Cardiac muscle cell (in vitro differentiated cells and primary cell): ENCODE data around the gene ZNF148. TPM values are rescaled to one million over a fixed set of nuclear protein-coding genes. Genes with fewer than 3 reads are reported as not detected.
"Not testable (repeated sequence)": the region's sequence is repeated elsewhere in the genome, so short reads cannot be mapped to it uniquely, and the experiment has no call there.

ENCODE experiments used
- DNase-seq, 2 donors: peaks; one replicate each; pipeline versions ENCODE4 v3.0.0 to v3.0.0-alpha.2; 2010 to 2017; ENCODE audit warnings: low read depth in 1 of 2, low spot score in 1 of 2
- H3K27ac ChIP-seq: fragments of 200-600 bp; sonication (generic); 2 replicates; pipeline ENCODE4 v1.5.1; 2016
- H3K27me3 ChIP-seq: fragments of 200-600 bp; sonication (generic); 2 replicates; pipeline ENCODE4 v1.6.0; 2016; ENCODE audit warnings: control low read depth
- H3K36me3 ChIP-seq: fragments of 200-600 bp; sonication (generic); 2 replicates; pipeline ENCODE4 v1.5.1; 2016; ENCODE audit warnings: control low read depth
- H3K4me1 ChIP-seq: fragments of 200-600 bp; sonication (generic); 2 replicates; pipeline ENCODE4 v1.8.1; 2017; ENCODE audit warnings: low read depth, mild to moderate bottlenecking, mixed run types
- H3K4me3 ChIP-seq: fragments of 200-600 bp; sonication (generic); 2 replicates; pipeline ENCODE4 v1.5.1; 2016; ENCODE audit warnings: mild to moderate bottlenecking
- H3K9me3 ChIP-seq: fragments of 200-600 bp; sonication (generic); 2 replicates; pipeline ENCODE4 v1.5.1; 2017; ENCODE audit warnings: low read depth, mild to moderate bottlenecking, control low read depth
- CTCF ChIP-seq: IDR thresholded peaks from 2 replicates; pipeline ENCODE4 v1.5.1; 2012; ENCODE audit warnings: low read depth, mild to moderate bottlenecking, low read length
- polyA plus RNA-seq: library from polyadenylated mRNA; unstranded; fragments of >200 nt; fragmentation: Nextera tagmentation; extraction: Ambion mirVana; gene quantifications from 2 replicates; pipeline ENCODE4 v1.2.1, GENCODE V29; 2016
- total RNA-seq: library from RNA; depleted of rRNA; stranded (reverse); fragments of >200 nt; gene quantifications from 2 replicates; pipeline ENCODE4 v1.2.3, GENCODE V29; 2016

ZNF148 gene
- total and polyA plus RNA-seq, 2 experiments from 2014 or later = 26.1 to 29.4 TPM

- Histone ChIP-seq H3K4me3 (no peak overlapping the region), H3K4me1 (no peaks in the 10 kb centered on the region), H3K36me3 (no peaks in the 10 kb centered on the region), H3K27ac (no peak overlapping the region), H3K9me3 (no peaks in the 10 kb centered on the region), H3K27me3 (no peaks in the 10 kb centered on the region)
- TF ChIP-seq CTCF = no peak
- DNase-seq = no peak
Observed at GRCh38 chr3:125349055-125349454, 26.1 kb downstream of the ZNF148 start.

- DNase-seq, H3K9me3 ChIP-seq, H3K27me3 ChIP-seq, H3K36me3 ChIP-seq, H3K27ac ChIP-seq, H3K4me3 ChIP-seq, H3K4me1 ChIP-seq: not testable (repeated sequence)
Observed at GRCh38 chr3:125343367-125343766, 31.8 kb downstream of the ZNF148 start.

DNA sequence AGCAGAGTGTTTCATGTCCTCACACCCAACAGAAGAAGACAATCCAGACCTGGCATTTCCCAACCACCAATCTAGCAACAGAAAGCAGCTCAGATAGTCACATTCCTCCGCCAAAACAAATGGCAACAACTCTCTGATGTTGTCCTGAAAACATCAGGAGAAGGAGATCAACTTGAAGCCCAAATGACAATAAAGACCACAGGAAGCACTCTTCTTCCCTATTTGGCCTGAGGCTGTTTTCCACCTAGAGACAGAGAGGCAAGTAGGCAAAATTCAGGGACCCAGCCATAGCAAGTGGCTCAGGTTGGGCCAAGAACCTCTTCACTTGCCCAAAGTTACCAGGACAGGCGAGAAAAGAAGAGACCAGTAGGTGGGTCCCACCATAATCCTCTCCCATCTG is 35.0 kb downstream of the ZNF148 start:
- Histone ChIP-seq H3K36me3 (no peaks in the 10 kb centered on the region), H3K4me3 (no peak overlapping the region), H3K4me1 (peaks cover 12% of the 10 kb centered on the region), H3K27ac (no peak overlapping the region), H3K9me3 (no peaks in the 10 kb centered on the region), H3K27me3 (no peaks in the 10 kb centered on the region)
- no peak for DNase-seq
- TF ChIP-seq CTCF = no peak

DNA sequence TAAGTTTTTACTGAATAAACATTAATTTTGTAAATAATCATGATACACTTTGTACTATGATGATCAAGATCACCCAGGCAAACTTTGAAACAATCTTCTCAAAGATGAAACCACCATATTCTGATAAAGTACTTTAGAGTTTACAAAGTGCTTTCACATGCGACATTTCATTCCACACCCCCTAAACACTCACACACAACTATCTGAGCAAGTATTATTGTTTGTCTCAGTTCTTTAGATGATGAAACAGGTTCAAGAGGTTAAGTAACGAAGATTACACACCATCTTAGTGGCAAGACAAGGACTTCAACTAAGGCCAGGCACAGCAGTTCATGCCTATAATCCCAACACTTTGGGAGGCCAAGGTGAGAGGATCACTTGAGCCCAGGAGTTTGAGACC is 37.6 kb downstream of the ZNF148 start:
- Histone ChIP-seq H3K4me1 (peaks cover 18% of the 10 kb centered on the region), H3K27ac (no peak overlapping the region), H3K4me3 (no peak overlapping the region), H3K27me3 (no peaks in the 10 kb centered on the region), H3K36me3 (no peaks in the 10 kb centered on the region), H3K9me3 (no peaks in the 10 kb centered on the region)
- TF ChIP-seq CTCF = no peak
- no peak for DNase-seq

DNA sequence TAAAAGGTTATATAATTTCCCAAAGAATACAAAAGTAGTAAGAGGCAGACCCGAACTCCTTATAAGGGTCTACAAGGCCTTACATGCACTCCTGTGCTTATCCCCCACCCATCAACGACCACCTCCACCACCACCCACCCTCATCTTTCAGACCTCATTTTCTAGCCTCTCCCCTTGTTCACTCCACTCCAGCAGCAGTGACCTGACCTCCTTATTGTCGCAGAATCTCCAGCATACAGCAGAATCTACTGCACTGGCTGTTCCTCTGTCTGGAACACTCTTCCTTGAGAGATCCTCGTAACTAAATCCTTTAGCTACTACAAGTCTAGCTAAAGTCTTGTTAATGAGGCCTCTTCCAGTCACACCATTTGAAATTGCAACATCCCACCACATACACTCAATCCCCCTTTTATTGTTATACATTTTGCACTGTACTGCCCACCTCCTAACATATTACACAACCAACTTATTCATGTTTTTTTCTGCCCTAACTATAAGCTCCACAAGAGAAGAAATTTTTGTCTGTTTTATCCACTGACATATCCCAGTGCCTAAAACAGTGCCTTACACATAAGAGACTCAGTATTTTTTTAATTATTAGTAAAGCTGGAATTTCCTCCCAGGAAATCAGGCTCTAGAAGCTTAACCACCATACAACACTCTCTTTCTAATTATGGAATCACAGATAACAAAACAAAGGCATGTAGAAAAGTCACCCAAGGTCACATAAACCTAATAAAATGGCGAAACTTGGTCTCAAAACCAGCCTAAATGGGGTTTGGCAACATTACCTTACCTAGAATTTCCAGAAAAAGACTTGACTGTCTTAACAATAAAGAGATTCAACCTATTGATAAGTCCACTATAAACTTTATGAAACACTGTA is 40.2 kb downstream of the ZNF148 start:
- Histone ChIP-seq H3K9me3 (no peaks in the 10 kb centered on the region), H3K27me3 (no peaks in the 10 kb centered on the region), H3K4me1 (peaks cover 18% of the 10 kb centered on the region), H3K27ac (peak overlapping the region; percentile 58), H3K4me3 (no peak overlapping the region), H3K36me3 (peaks cover 2% of the 10 kb centered on the region)
- TF ChIP-seq CTCF = no peak
- peak in 1 of 2 donors; percentile 55 for DNase-seq

DNA sequence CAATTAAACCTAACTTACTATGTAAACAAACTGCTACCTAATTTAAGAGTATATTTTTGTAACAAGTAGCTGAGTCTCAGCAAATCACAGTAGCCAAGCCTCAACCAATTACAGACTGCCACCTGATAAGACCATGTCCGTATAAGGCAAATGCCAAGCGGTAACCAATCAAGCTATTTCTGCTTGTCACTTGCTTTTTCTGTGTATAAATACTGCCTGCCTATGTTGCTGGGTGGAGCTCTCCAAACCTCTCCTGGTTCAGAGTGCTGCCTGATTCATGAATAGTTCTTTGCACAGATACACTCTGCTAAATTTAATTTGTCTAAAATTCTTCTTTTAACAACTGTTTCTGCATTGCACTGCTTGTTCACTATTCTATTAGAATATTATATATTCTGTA is 42.6 kb downstream of the ZNF148 start:
- Histone ChIP-seq H3K4me3 (no peak overlapping the region), H3K36me3 (peaks cover 7% of the 10 kb centered on the region), H3K27me3 (no peaks in the 10 kb centered on the region), H3K9me3 (no peaks in the 10 kb centered on the region), H3K27ac (no peak overlapping the region), H3K4me1 (peaks cover 18% of the 10 kb centered on the region)
- no peak for TF ChIP-seq CTCF
- no peak for DNase-seq
